ENCODE data around the gene KRT3. TPM values are rescaled to one million over a fixed set of nuclear protein-coding genes. Genes with fewer than 3 reads are reported as not detected.

KRT3 gene
- total RNA-seq, 1 donor from 2014 or later, result 0.09 TPM

DNA sequence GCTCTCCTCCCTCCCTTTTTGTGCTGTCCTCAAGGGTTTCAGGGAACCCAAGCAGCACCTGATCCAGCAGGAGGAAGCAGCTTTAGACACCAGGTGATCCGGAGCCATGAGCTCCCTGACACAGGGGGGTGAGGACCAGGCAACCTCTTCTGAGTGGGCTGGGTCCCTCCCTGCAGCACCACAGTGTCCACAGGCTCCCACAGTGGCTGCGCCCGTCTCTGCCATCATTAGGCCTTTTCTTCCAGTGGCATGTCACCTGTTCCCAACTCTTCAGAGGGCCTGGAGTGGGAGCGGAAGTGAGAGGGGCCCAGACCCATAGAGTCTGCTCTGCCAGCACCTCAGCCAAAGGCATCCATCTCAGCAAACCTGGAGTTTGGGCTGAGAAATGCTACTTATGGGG lies 18.4 kb downstream of the KRT3 start:
- H3K79me2 ChIP-seq (ENCODE audit: insufficient read depth, low read length), result no peaks in the 10 kb centered on the region
- Mint-ChIP-seq H3K27ac (ENCODE audit: unreplicated experiment) (no peak overlapping the region), H3K9me3 (ENCODE audit: unreplicated experiment) (peaks cover 2% of the 10 kb centered on the region), H3K36me3 (ENCODE audit: low read depth, unreplicated experiment) (no peaks in the 10 kb centered on the region), H3K27me3 (ENCODE audit: low read depth, unreplicated experiment) (peaks cover 73% of the 10 kb centered on the region), H3K4me1 (ENCODE audit: low read depth, unreplicated experiment) (no peaks in the 10 kb centered on the region), H3K4me3 (ENCODE audit: unreplicated experiment) (no peak overlapping the region)
- H3K4me1 ChIP-seq (ENCODE audit: insufficient read depth, low read length), result no peaks in the 10 kb centered on the region
- FAIRE-seq (no peak), DNase-seq (ENCODE audit: low read depth) (no peak)
- no peak overlapping the region for H3K4me3 ChIP-seq (ENCODE audit: insufficient read depth, low read depth, low read length)
- H3K9ac ChIP-seq (ENCODE audit: low read length), result no peak overlapping the region
- no peak overlapping the region for H2AFZ ChIP-seq (ENCODE audit: low read depth, low read length)
- H4K20me1 ChIP-seq (ENCODE audit: insufficient read depth, low read length), result no peaks in the 10 kb centered on the region
- H3K9me3 ChIP-seq (ENCODE audit: insufficient read depth, low read depth, low read length), result no peaks in the 10 kb centered on the region
- H3K27me3 ChIP-seq (ENCODE audit: insufficient read depth, low read length), result peaks cover 42% of the 10 kb centered on the region
- TF ChIP-seq, protein P1, sequence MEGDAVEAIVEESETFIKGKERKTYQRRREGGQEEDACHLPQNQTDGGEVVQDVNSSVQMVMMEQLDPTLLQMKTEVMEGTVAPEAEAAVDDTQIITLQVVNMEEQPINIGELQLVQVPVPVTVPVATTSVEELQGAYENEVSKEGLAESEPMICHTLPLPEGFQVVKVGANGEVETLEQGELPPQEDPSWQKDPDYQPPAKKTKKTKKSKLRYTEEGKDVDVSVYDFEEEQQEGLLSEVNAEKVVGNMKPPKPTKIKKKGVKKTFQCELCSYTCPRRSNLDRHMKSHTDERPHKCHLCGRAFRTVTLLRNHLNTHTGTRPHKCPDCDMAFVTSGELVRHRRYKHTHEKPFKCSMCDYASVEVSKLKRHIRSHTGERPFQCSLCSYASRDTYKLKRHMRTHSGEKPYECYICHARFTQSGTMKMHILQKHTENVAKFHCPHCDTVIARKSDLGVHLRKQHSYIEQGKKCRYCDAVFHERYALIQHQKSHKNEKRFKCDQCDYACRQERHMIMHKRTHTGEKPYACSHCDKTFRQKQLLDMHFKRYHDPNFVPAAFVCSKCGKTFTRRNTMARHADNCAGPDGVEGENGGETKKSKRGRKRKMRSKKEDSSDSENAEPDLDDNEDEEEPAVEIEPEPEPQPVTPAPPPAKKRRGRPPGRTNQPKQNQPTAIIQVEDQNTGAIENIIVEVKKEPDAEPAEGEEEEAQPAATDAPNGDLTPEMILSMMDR (IDR thresholded peaks at IDR 0.05; ENCODE audit: insufficient read depth, low read depth, low read length), result no peak
- no peak for TF ChIP-seq EZH2 (IDR thresholded peaks at IDR 0.05; ENCODE audit: insufficient read depth, low read length)
- H3K27ac ChIP-seq (ENCODE audit: low read depth, low read length), result no peak overlapping the region
- no peak overlapping the region for H3K4me2 ChIP-seq (ENCODE audit: low read length)
- no peaks in the 10 kb centered on the region for H3K36me3 ChIP-seq (ENCODE audit: insufficient read depth, low read length)

DNA sequence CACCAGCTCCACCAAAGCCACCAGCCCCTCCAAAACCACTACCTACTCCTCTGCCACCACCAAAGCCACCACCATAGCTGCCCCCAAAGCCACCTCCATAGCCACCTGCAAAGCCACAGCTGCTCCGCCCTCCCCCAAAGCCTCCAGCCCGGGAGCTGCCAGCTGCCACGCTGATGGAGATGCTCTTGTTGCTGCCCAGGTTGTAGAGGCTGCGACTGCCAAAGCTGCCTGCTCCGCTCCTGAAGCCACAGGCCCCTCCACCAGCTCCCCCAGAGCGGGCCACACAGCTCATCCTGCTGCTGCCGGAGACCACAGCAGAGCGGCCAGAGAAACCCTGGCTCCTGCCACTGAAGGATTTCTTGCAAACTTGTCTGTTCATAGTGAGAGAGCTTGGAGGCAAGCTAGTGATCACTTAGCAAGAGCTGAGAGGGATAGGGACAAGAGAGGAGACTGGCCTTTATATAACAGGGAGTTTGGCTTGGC lies 19.0 kb downstream of the KRT3 start, which contains the start of gene KRT76:
Gene KRT76, minus strand, starts transcription at position 433 of the 483 bp plus-strand sequence. Its CDS starts 54 bp downstream, at position 379.
- H3K36me3 ChIP-seq (ENCODE audit: insufficient read depth, low read length), result no peaks in the 10 kb centered on the region
- H3K4me3 ChIP-seq (ENCODE audit: insufficient read depth, low read depth, low read length), result no peak within 1 kb of the TSS
- no peaks in the 10 kb centered on the region for H3K4me1 ChIP-seq (ENCODE audit: insufficient read depth, low read length)
- no peaks in the 10 kb centered on the region for H3K4me1 Mint-ChIP-seq (ENCODE audit: low read depth, unreplicated experiment)
- no peak within 1 kb of the TSS for H3K4me2 ChIP-seq (ENCODE audit: low read length)
- H3K9me3 Mint-ChIP-seq (ENCODE audit: unreplicated experiment), result peaks cover 2% of the 10 kb centered on the region
- no peak within 1 kb of the TSS for H3K27ac ChIP-seq (ENCODE audit: low read depth, low read length)
- no peaks in the 10 kb centered on the region for H3K9me3 ChIP-seq (ENCODE audit: insufficient read depth, low read depth, low read length)
- no peak within 1 kb of the TSS for H2AFZ ChIP-seq (ENCODE audit: low read depth, low read length)
- no peak within 1 kb of the TSS for H3K4me3 Mint-ChIP-seq (ENCODE audit: unreplicated experiment)
- H3K9ac ChIP-seq (ENCODE audit: low read length), result no peak within 1 kb of the TSS
- no peak for TF ChIP-seq EZH2 (IDR thresholded peaks at IDR 0.05; ENCODE audit: insufficient read depth, low read length)
- TF ChIP-seq, protein P1 (IDR thresholded peaks at IDR 0.05; ENCODE audit: insufficient read depth, low read depth, low read length), result no peak
- H3K27me3 Mint-ChIP-seq (ENCODE audit: low read depth, unreplicated experiment), result peaks cover 74% of the 10 kb centered on the region
- H4K20me1 ChIP-seq (ENCODE audit: insufficient read depth, low read length), result no peaks in the 10 kb centered on the region
- DNase-seq (ENCODE audit: low read depth) (no peak), FAIRE-seq (no peak)
- H3K27me3 ChIP-seq (ENCODE audit: insufficient read depth, low read length), result peaks cover 42% of the 10 kb centered on the region
- H3K36me3 Mint-ChIP-seq (ENCODE audit: low read depth, unreplicated experiment), result no peaks in the 10 kb centered on the region
- H3K27ac Mint-ChIP-seq (ENCODE audit: unreplicated experiment), result no peak within 1 kb of the TSS
- H3K79me2 ChIP-seq (ENCODE audit: insufficient read depth, low read length), result no peaks in the 10 kb centered on the region

DNA sequence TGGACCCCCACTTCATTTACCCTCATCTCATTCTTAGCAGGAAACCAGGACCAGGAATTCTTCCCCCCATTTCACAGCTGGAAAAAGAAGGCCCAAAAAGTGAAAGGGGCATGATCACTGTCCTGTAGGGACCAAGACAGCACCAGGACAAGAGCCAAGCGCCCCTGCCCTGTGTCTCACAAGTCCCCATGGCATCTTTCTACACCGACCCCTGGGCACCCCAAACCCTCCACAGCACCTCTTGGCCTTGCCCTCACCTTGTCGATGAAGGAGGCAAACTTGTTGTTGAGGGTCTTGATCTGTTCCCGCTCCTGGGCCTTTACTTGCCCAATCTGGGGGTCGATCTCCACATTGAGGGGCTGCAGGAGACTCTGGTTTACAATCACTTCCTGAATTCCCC lies 19.5 kb downstream of the KRT3 start:
- Histone ChIP-seq H3K4me3 (ENCODE audit: insufficient read depth, low read depth, low read length) (no peak overlapping the region), H3K9me3 (ENCODE audit: insufficient read depth, low read depth, low read length) (no peaks in the 10 kb centered on the region), H3K27ac (ENCODE audit: low read depth, low read length) (no peak overlapping the region), H2AFZ (ENCODE audit: low read depth, low read length) (no peak overlapping the region), H3K36me3 (ENCODE audit: insufficient read depth, low read length) (no peaks in the 10 kb centered on the region), H3K79me2 (ENCODE audit: insufficient read depth, low read length) (no peaks in the 10 kb centered on the region), H4K20me1 (ENCODE audit: insufficient read depth, low read length) (no peaks in the 10 kb centered on the region), H3K27me3 (ENCODE audit: insufficient read depth, low read length) (peaks cover 38% of the 10 kb centered on the region), H3K9ac (ENCODE audit: low read length) (no peak overlapping the region), H3K4me1 (ENCODE audit: insufficient read depth, low read length) (no peaks in the 10 kb centered on the region), H3K4me2 (ENCODE audit: low read length) (no peak overlapping the region)
- Mint-ChIP-seq H3K27me3 (ENCODE audit: low read depth, unreplicated experiment) (peaks cover 69% of the 10 kb centered on the region), H3K9me3 (ENCODE audit: unreplicated experiment) (peaks cover 4% of the 10 kb centered on the region), H3K36me3 (ENCODE audit: low read depth, unreplicated experiment) (no peaks in the 10 kb centered on the region), H3K27ac (ENCODE audit: unreplicated experiment) (no peak overlapping the region), H3K4me1 (ENCODE audit: low read depth, unreplicated experiment) (no peaks in the 10 kb centered on the region), H3K4me3 (ENCODE audit: unreplicated experiment) (no peak overlapping the region)
- FAIRE-seq (no peak), DNase-seq (ENCODE audit: low read depth) (no peak)
- TF ChIP-seq, protein P1 (IDR thresholded peaks at IDR 0.05; ENCODE audit: insufficient read depth, low read depth, low read length), result no peak

Data from astrocyte (in vitro differentiated cells and primary cell).